ENCODE data around the gene EHBP1. TPM values are rescaled to one million over a fixed set of nuclear protein-coding genes. Genes with fewer than 3 reads are reported as not detected.

EHBP1 gene
- total RNA-seq, 1 experiment from 2014 or later: 56.7 TPM

- DNase-seq (ENCODE audit: low read depth): peak; percentile 50
Observed at GRCh38 chr2:62785216-62785615, 79.7 kb downstream of the EHBP1 start.

GRCh38 chr2:62785810-62786597, 80.5 kb downstream of the EHBP1 start:
- DNase-seq (ENCODE audit: low read depth): peak; percentile 54

DNA sequence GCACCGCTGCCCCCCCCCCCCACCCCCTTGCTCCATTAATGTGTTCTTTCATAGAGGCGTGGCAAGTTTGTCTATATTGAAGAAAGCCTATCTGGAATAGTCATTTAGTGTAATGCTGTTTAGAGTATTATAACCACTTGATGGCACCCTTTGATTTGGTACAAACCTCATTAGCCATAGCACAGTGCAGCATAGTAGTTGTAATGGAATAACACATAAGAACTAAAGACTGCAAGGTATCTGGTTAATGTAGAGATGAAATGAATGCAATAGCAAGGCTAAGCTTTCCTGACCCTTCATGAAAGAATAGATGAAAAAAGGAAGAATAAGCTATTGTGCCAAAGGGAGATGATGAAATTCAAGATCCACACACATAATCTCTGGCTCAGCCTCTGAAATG, 81.9 kb downstream of the EHBP1 start:
- peak; percentile 40 for DNase-seq (ENCODE audit: low read depth)

DNA sequence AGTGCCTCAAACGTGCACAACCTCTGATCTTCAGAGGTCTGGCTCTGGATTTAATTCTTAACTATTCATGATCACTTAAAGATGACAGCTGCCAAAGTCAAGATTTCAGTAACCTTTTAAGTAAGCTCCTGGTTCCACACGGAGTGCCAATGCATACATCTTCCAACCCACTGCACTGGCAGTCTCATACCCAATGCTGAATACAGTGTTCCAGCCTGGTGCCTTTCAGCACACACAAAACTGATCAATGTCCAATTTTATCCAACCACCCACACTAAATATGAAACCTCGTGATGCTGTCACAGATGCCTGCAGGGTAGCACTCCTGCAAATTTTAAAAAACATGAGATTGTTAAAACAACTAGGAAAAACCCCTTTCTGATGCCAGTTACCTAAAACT, 84.0 kb downstream of the EHBP1 start:
- no peak for DNase-seq (ENCODE audit: low read depth)

- DNase-seq (ENCODE audit: low read depth): no peak
Observed at GRCh38 chr2:62789918-62790317, 84.4 kb downstream of the EHBP1 start.

DNA sequence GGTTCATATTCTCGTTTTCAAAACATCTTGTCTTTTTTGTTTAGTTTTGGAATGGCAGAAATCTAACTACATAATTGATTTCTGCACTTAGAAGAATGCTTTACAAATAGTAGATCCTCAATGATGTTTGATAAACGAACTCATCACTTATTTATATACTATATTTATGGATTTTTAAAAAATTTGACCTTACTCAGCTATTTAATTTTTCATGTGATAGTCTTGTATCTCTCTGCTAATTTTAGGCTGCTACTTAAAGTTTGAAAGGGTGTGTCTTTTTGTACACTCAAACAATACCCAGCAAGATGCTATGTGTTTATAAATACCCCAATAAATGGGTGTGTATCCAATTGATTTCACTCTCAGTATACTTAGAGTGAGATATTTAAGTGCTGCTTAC, 86.9 kb downstream of the EHBP1 start:
- DNase-seq (ENCODE audit: low read depth): no peak

DNA sequence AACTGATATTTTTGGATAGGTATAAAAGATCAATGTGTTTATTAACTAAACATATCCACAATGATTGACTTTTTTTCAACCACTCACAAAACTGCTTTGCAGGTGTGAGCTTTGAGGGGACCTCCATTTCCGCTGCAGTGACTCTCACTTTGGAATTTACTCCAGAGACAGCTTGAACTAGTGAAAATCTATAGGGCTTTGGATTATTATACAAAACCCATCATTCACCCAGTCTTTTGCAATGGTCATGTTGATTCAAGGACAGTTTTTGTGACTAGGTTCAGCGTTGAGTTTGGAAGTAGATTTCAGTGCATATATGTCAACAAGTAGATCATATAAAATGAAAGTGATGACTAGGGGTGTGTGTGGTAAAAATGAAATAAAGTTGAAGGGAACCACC, 87.7 kb downstream of the EHBP1 start:
- no peak for DNase-seq (ENCODE audit: low read depth)

DNA sequence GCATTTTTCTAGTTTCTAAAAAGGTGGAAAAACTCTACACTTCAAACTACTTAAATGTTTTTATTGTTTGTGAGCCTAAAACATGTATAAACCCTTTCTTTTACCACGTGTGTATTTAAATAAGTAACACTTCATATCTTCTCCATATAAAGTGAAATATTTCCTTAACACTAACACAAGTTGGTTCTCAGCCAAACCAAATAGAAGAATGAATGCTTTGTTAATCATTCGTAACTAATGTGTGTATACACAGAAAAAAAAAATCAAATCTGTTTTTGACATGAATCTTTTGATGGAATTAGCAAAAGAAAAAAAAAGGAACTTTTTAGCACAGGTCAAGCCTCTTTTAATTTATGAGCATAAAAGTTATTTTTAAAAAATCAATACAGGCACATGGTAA, 89.3 kb downstream of the EHBP1 start:
- DNase-seq (ENCODE audit: low read depth): peak; percentile 46

- no peak for DNase-seq (ENCODE audit: low read depth)
Observed at GRCh38 chr2:62795341-62795740, 89.8 kb downstream of the EHBP1 start.

DNA sequence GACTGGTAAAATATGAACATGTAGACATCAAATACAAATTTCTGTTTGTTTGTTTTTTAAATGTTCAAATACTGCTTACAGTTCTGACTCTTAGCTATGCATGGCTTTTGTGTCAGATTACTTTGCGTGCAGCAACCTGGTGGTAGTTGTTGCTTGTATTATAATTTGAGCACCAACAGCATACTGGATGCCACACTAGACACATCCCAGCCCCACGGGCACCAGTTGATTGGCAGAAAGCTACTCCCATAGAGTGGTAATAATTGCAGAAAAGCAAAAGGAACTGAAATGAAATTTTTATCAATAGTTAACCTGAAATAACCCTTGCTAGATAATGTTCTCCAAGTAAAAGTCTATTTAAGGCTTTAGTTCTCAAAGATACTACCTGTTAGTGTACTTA, 91.6 kb downstream of the EHBP1 start:
- DNase-seq (ENCODE audit: low read depth): no peak

GRCh38 chr2:62800618-62801017, 95.1 kb downstream of the EHBP1 start:
- DNase-seq (ENCODE audit: low read depth): no peak

GRCh38 chr2:62801110-62801509, 95.6 kb downstream of the EHBP1 start:
- DNase-seq (ENCODE audit: low read depth): no peak

- peak; percentile 39 for DNase-seq (ENCODE audit: low read depth)
Observed at GRCh38 chr2:62801814-62802523, 96.5 kb downstream of the EHBP1 start.

- DNase-seq (ENCODE audit: low read depth): no peak
Observed at GRCh38 chr2:62803961-62804360, 98.4 kb downstream of the EHBP1 start.

DNA sequence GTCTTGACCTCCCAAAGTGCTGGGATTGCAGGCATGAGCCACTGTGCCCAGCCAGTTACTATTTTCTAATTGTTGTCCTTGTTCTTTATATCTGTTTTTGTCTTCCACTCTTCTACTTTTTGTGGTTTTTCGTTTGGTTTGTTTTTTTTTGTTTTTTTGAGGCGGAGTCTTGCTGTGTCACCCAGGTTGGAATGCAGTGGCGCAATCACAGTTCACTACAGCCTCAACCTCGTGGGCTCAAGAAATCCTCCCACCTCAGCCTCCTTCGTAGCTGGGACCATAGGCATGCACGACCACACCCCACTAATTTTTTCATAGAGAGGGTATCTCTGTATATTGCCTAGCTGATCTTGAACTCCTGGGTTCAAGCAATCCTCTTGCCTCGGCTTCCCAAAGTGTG, 100.7 kb downstream of the EHBP1 start:
- DNase-seq (ENCODE audit: low read depth): peak; percentile 26

DNA sequence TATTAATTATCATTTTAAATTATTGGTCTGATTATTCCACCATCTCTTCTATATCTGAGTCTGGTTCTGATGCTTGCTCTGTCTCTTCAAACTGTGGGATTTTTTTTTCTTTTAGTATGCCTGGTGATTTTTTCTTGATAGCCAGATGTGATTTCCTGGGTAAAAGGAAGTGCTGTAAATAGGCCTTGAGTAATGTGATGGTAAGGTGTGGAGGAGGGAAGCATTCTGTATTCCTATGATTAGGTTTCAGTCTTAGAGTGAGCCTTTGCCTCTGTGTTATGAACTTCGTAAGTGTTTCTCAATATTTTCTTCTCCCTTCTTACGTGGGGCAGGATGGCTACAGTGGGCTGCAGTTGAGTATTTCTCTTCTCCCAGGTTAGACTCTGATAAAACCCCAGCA, 103.0 kb downstream of the EHBP1 start:
- no peak for DNase-seq (ENCODE audit: low read depth)

DNA sequence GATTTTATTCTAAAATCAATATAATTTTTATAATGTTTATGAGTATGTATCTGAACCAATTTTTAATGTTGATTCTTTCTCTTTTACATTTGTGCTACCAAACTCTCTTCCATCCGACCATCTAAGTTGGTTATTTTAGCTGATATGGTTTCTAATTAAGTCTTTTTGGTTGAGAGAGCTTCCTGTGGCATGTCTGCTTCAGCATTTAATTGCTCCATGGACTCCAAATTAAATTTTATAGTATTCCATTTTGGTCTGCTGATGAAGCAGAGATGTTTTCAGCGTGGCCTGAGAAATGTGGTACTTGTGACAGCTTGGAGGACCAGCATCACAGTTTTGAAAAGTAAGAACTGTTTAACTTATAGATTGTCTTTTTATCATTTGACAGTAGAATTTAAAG, 105.6 kb downstream of the EHBP1 start:
- no peak for DNase-seq (ENCODE audit: low read depth)

DNA sequence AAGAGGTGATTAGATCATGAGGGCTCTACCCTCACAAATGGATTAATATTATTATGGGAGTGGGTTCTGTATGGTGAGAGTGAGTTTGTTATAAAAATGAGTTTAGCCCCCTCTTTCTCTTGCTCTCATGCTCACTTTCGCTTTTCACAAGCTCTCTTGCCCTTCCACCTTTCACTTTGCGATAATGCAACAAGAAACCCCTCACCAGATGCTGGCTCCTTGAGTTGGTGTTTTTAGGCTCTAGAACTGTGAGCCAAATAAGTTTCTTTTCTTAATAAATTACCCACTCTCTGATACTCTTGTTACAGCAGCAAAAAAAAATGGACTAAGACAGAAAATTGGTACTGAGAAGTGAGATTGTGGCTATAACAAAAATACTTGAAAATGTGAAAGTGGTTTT, 106.5 kb downstream of the EHBP1 start:
- DNase-seq (ENCODE audit: low read depth): no peak

DNA sequence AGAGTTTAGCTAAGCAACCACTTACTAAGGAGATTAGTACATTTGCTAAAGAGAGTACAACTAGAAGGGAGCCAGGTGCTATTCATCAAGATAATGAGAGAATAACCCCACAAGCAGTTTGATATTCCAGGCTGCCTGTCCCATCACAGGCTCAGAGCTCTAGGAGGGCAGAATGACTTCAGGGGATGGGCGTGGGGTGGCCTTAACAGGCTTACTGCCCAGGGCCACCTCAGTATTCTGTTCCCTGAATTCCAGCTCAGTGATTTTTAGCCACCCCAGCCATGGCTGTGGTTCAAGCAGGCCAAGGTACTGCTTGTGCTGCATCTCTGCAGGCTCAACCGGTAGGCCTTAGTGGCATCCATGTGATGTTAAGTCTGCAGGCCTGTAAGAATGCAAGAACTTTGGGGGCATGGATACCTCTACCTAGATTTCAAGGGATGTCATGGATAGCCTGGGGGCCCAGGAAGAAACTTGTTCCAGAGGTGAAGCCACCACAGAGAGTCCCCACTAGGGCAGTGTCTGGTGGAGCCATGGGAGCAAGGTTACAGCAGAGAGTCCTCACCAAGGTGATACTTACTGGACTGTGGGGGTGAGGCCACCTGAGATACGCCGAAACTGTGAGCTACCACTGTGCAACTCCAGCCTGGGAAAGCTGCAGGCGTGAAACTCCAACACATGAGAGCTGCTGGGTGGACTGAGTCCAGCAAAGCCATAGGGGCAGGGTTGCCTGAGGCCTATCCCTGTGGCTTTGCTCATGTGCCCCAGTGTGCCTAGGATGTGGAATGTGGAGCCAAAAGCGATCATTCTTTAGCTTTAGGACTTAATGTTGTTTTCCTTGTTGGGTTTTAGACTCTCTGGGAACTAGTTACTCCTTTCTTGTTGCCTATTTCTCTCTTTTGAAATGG, 107.7 kb downstream of the EHBP1 start:
- DNase-seq (ENCODE audit: low read depth): no peak

DNA sequence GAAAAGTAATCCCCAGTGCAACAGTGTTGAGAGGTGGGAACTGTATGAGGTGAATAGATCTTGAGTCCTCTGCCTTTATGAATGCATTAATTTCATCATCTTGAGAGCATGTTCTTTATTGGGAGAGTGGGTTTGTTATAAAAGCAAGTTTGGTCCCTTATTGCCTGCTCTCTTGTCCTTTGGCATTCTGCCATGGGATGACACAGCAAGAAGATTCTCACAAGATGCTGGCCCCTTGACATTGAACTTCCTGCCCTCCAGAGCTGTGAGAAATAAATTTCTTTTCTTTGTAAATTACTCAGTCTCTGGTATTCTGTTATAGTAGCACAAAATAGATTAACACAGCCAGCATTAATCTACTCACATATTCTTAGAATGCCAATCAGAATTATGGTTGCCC, 108.6 kb downstream of the EHBP1 start:
- peak; percentile 88 for DNase-seq (ENCODE audit: low read depth)

DNA sequence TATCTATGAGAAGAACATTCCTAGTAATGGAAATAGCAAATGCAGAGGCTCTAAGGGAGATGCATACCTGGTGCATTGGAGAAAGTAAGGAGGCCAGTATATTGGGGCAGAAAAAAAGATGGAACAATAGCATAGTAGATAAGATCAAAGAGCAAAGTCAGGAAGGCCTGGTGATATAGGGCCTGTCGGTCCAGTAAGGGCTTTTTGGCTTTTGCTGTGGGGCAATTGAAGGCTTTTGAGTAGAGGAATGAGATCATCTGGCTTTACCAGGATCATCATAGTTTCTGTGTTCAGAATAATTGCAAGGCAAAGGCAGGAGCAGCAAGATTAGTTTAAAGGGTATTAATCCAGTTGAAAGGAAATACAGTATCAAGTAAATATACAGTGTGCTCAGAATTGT, 111.8 kb downstream of the EHBP1 start:
- no peak for DNase-seq (ENCODE audit: low read depth)
